NCI-H1417 treated with DMSO at 0.1 percent for 48 hours (cell line): ENCODE measurements around the gene KCNN1.
"Not testable (repeated sequence)": the region's sequence is repeated elsewhere in the genome, so short reads cannot be mapped to it uniquely, and the experiment has no call there.

Experiments used
- DNase-seq: peaks from one replicate; lab custom pipeline; 2025; lab: John Stamatoyannopoulos, UW

The KCNN1 gene

DNA sequence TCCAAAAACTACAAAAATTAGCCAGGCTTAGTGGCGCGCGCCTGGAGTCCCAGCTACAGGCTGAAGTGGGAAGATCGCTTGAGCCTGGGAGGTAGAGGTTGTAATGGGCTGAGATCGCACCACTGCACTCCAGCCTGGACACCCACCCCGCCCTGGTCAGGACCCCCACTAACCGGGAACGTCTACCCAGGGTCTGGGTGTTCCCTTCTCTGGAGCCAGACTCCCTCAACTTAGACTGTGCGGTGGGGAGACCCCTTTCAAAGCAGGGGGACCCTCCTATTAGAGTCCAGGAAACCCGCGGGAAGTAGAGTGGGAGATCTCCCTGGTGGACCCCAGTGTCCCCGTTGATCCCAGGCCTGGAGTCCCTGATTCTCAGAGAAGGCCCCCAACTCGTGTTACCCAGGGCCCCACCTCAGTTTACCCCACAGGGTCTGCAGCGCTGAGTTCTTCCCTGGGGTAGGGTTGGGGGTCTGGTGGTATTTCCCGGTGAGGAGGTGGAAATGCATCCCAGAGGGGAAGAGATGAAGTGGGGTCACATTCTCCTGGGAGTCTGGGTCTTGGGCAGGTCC is 35.0 kb downstream of the KCNN1 start:
- DNase-seq, result no peak

DNA sequence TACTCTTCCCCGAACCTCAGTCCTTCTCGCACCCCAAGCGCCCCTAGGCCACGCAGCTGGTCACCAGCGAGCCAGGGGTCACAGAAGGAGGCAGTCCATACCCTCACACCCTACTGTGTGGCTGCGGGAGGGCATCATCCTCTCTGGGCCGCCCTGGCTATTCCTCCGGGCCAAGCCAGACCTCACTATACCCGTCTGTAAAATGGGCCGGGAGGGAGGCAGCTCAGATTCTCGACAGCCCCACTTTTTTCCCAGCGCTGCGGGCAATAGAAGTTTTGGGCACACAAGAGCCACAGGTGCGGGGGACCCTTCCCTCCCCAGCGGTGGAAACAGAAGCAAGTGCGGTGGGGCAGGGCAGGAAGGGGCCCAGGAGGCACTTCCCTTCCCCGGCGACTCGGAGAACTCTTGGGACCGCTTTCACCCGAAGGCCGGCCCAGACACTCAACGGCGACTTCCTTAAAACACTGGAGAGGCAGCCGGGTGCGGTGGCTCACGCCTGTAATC is 35.5 kb downstream of the KCNN1 start:
- DNase-seq, result no peak

DNA sequence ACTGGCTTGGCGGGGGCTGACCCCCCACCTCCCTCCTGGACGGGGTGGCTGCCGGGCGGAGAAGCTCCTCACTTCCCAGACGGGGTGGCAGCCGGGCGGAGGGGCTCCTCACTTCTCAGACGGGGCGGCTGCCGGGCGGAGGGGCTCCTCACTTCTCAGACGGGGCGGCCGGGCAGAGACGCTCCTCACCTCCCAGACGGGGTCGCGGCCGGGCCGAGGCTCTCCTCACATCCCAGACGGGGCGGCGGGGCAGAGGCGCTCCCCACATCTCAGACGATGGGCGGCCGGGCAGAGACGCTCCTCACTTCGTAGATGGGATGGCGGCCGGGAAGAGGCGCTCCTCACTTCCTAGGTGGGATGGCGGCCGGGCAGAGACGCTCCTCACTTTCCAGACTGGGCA is 38.8 kb downstream of the KCNN1 start:
- DNase-seq, result not testable (repeated sequence)

GRCh38 chr19:18007044-18007916 is 40.4 kb downstream of the KCNN1 start:
- DNase-seq, result no peak

DNA sequence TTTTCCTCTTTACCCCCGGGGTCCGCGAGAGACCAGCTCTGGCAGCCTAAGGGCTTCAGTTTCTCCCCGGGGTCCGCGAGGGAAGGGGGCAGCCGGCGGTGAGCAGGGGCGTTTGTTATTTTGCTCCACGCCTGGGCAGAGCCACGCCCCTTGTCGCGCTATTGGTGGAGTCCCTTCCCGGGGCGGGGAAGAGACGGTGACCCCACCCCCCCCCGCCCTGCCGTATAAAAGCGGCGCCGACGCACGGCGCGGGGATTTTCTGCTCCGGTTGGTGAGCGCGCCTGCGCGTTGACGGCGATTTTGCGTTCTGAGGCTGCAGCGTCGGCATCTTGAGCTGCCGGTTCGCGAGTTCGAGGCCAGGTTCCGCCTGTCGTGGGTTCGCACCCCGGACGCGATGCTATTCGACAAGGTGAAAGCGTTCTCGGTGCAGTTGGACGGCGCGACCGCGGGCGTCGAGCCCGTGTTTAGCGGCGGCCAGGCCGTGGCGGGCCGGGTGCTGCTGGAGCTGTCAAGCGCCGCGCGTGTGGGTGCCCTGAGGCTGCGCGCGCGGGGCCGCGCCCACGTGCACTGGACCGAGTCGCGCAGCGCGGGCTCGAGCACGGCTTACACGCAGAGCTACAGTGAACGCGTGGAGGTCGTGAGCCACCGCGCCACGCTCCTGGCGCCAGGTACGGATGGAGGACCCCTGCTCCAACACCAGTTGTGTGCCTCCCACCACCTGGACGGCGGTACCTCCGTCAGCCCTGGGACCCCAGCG is 41.2 kb downstream of the KCNN1 start, which contains the start of gene ARRDC2:
ARRDC2 (plus strand) TSS at position 254 of the 757 bp plus-strand sequence; CDS start at position 395, 141 bp downstream.
- peak; percentile 34 for DNase-seq

- DNase-seq, result no peak
These were observed 41.9 kb downstream of the KCNN1 start for GRCh38 chr19:18008814-18009213.

DNA sequence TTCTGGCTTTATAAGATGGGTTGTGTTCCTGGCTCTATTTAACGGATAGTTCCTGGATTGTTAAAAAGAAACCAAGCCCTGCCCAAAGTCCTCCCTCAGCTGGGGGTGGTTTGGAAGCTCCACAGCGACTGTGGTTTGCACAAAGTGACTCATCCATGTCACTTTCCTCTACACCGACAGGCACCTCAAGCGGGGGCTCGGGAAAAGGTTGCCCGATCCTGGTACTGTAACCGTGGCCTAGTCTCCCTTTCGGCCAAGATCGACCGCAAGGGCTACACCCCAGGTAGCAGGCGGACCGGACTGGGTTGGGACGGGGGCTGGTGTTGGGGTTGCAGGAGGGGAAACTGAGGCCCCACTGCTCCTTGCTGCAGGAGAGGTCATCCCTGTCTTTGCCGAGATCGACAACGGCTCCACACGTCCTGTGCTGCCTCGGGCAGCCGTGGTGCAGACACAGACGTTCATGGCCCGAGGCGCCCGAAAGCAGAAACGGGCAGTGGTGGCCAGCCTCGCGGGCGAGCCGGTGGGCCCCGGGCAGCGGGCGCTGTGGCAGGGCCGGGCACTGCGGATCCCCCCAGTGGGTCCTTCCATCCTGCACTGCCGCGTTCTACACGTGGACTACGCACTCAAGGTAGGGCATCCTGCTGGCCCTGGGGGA is 42.6 kb downstream of the KCNN1 start:
- DNase-seq, result no peak

- DNase-seq, result no peak
These were observed 43.2 kb downstream of the KCNN1 start for GRCh38 chr19:18010149-18010548.

DNA sequence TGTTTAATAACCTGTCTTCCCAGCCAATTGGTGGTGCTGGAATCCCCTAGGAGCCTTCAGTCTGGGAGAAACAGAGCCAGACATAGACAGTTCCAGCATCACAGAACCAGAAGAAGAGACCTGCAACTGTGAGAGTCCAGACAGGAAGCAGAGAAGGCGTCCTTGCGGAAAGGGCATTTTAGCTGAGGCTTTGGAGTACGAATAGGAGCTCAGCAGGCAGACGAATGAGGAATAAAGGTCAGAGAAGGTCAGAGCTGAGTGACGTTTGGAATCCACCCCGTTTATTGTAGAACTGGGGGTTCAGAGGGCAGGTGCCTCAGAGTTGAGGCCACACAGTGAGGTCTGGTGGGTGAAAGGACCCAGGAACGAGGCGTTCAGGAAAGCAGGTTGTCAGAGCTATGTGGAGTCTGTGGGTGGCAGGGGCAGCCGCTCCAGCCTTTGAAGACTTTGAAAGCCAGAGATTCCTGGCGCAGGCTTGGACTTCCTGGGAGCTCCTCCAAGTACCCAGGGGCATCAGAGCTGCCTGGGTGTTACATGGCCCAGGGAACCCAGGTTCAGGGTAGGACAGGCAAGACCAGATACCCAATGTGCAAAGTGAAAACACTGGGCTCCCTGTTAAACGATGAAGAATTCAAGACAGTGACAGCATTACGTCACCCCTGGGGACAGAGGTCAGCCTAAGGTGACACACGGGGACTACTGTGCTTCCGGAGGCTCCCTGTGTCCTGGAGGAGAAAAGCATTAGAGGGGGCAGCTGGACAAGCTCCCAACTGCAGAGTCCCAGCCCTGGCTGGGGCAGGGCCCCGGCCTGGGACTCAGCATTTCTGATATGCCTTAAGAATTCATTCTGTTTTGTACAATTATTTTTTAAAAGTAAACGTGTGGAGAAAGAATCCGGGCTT is 46.6 kb downstream of the KCNN1 start:
- no peak for DNase-seq

GRCh38 chr19:18014197-18014596 is 47.3 kb downstream of the KCNN1 start:
- no peak for DNase-seq

DNA sequence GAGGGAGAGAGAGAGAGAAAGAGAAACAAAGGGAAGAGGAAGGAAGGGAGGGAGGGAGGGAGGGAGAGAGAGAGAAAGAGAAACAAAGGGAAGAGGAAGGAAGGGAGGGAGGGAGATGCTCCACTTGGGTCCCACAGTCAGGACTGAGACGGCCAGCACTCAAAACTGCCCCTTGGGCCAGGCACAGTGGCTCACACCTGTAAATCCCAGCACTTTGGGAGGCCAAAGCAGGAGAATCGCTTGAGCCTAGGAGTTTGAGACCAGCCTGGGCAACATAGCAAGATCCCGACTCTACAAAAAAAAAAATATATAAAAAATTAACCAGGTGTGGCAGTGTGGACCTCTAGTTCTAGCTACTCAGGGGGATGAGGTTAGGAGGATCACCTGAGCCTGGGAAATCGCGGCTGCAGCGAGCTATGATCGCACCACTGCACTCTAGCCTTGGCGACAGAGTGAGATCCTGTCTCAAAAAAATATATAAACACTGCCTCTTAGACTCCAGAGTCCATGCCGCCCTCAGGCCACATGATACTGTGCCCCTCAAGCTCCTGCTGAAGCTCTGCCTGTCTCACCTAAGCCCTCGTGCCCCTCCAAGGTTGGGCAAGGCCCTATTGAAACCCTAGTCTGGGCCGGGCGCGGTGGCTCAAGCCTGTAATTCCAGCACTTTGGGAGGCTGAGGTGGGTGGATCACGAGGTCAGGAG is 49.5 kb downstream of the KCNN1 start:
- DNase-seq, result no peak

- DNase-seq, result no peak
These were observed 50.6 kb downstream of the KCNN1 start for GRCh38 chr19:18017275-18018083.

- no peak for DNase-seq
These were observed 53.5 kb downstream of the KCNN1 start for GRCh38 chr19:18020212-18021085.

DNA sequence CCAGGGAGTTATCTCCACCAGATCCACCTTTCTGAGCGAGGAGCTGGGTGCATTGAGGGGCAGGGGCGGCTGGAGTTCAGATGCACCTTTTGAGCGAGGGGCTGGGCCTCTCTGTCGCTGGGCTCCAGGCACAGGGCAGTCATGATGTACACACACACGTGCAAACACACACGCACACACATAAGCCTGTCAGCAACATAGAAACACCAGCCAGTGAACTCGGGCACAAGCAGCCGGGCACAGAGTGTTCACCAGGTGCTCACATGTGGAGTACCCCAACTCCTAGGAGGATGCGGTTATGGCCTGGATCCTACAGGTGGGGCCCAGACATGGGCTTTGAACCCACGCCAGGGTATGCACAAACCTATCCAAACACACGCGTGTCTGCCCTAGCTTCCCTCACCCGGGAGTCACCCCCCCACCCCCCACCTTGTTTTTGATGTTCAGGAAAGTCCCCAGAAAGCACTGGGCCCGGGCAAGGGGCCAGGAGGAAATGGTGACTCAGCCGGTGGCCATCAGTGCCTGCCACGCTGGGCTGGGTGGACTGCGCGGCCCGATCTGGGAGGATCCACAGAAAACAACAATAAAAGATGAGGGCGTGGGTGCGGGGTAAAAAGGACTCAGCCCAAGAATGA is 54.3 kb downstream of the KCNN1 start:
- DNase-seq, result no peak

- no peak for DNase-seq
These were observed 56.8 kb downstream of the KCNN1 start for GRCh38 chr19:18023622-18024251.

GRCh38 chr19:18027151-18027550 is 60.2 kb downstream of the KCNN1 start:
- DNase-seq, result no peak

GRCh38 chr19:18029617-18030338 is 62.9 kb downstream of the KCNN1 start:
- DNase-seq, result no peak
